ENCODE results near the gene DLK2.

DNA sequence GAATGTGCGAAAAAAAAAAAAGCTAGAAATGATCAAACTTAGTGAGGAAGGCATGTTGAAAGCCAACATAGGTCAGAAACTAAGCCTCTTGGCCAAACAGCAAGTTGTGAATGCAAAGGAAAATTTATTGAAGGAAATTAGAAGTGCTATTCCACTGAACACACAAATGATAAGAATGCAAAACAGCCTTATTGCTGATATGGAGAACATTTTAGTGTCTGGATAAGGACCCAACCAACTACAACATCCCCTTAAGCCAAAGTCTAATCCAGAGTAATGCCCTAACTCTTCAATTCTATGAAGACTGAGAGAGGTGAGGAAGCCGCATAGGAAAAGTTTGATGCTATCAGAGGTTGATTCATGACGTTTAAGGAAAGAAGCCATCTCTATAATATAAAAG lies 33.5 kb downstream of the DLK2 start:
- TF ChIP-seq EZH2 (IDR thresholded peaks at IDR 0.05; ENCODE audit: borderline replicate concordance, low read length), result no peak
- TF ChIP-seq, protein P1, sequence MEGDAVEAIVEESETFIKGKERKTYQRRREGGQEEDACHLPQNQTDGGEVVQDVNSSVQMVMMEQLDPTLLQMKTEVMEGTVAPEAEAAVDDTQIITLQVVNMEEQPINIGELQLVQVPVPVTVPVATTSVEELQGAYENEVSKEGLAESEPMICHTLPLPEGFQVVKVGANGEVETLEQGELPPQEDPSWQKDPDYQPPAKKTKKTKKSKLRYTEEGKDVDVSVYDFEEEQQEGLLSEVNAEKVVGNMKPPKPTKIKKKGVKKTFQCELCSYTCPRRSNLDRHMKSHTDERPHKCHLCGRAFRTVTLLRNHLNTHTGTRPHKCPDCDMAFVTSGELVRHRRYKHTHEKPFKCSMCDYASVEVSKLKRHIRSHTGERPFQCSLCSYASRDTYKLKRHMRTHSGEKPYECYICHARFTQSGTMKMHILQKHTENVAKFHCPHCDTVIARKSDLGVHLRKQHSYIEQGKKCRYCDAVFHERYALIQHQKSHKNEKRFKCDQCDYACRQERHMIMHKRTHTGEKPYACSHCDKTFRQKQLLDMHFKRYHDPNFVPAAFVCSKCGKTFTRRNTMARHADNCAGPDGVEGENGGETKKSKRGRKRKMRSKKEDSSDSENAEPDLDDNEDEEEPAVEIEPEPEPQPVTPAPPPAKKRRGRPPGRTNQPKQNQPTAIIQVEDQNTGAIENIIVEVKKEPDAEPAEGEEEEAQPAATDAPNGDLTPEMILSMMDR (IDR thresholded peaks at IDR 0.05; ENCODE audit: low read length), result no peak
